Measurements from ENCODE around the gene EID1. TPM values are rescaled to one million over a fixed set of nuclear protein-coding genes. Genes with fewer than 3 reads are reported as not detected.

The EID1 gene
- total RNA-seq, result 100 to 1,000 TPM; 110 to 146 (median 135) TPM

- intact Hi-C loops (cut with DNase I; ENCODE audit: low total_unique reads) (loop anchor here (2.0 to 5.0 kb wide), 3 partner anchors 85 to 279 kb away; partner anchors contain the start of genes COPS2, SECISBP2L and SHC4), in situ Hi-C loops (cut with MboI; ENCODE audit: low sequenced_read_pairs in 4 of 4) (no loop called here)
- Histone ChIP-seq H3K27me3 (no peaks in the 10 kb centered on the region), H3K36me3 (no peaks in the 10 kb centered on the region), H3K9me3 (no peaks in the 10 kb centered on the region), H3K4me1 (peaks cover 18 to 19% of the 10 kb centered on the region in 2 donors), H3K4me3 (peak within 1 kb of the TSS; percentile 74 to 87 (median 81)), H3K27ac (peak within 1 kb of the TSS; percentile 79 to 87 (median 83))
- peak; percentile 49 to 50 for TF ChIP-seq POLR2A (IDR thresholded peaks at IDR 0.05)
- no peak for TF ChIP-seq CTCF (IDR thresholded peaks at IDR 0.05 in 4 of 5, conservative IDR thresholded peaks at IDR 0.05 in 1 of 5)
- DNase-seq (peak; percentile 79 to 89), ATAC-seq (peak; percentile 98 to 99)
Measured at GRCh38 chr15:48877630-48878595, at the start of gene EID1. EID1 (plus strand) TSS chr15:48878134; CDS start chr15:48878177, 43 bp downstream.

GRCh38 chr15:48828471-48828870 lies 49.5 kb upstream of the EID1 start:
- no peak for DNase-seq
- no peaks in the 10 kb centered on the region for H3K36me3 ChIP-seq
- TF ChIP-seq POLR2A (IDR thresholded peaks at IDR 0.05), result no peak
- no peak for TF ChIP-seq CTCF (IDR thresholded peaks at IDR 0.05 in 4 of 5, conservative IDR thresholded peaks at IDR 0.05 in 1 of 5)
- H3K4me3 ChIP-seq, result no peak overlapping the region
- no peaks in the 10 kb centered on the region for H3K9me3 ChIP-seq
- no peak overlapping the region for H3K27ac ChIP-seq
- no peak for ATAC-seq
- in situ Hi-C loops (cut with MboI; ENCODE audit: low sequenced_read_pairs in 4 of 4), result no loop called here
- intact Hi-C loops (cut with DNase I; ENCODE audit: low total_unique reads), result no loop called here
- H3K27me3 ChIP-seq, result no peaks in the 10 kb centered on the region
- no peaks in the 10 kb centered on the region for H3K4me1 ChIP-seq

- TF ChIP-seq POLR2A (IDR thresholded peaks at IDR 0.05), result no peak
- TF ChIP-seq CTCF (IDR thresholded peaks at IDR 0.05 in 4 of 5, conservative IDR thresholded peaks at IDR 0.05 in 1 of 5), result no peak
- no peak for ATAC-seq
- Histone ChIP-seq H3K27ac (no peak overlapping the region), H3K4me3 (no peak overlapping the region), H3K36me3 (no peaks in the 10 kb centered on the region), H3K4me1 (no peaks in the 10 kb centered on the region), H3K9me3 (no peaks in the 10 kb centered on the region), H3K27me3 (no peaks in the 10 kb centered on the region)
- intact Hi-C loops (cut with DNase I; ENCODE audit: low total_unique reads), result no loop called here
- DNase-seq, result no peak
- in situ Hi-C loops (cut with MboI; ENCODE audit: low sequenced_read_pairs in 4 of 4), result no loop called here
Measured at GRCh38 chr15:48828906-48829305, 49.0 kb upstream of the EID1 start.

- H3K27ac ChIP-seq, result no peak overlapping the region
- no peaks in the 10 kb centered on the region for H3K9me3 ChIP-seq
- TF ChIP-seq CTCF (IDR thresholded peaks at IDR 0.05 in 4 of 5, conservative IDR thresholded peaks at IDR 0.05 in 1 of 5), result no peak
- no peak for TF ChIP-seq POLR2A (IDR thresholded peaks at IDR 0.05)
- no peaks in the 10 kb centered on the region for H3K4me1 ChIP-seq
- in situ Hi-C loops (cut with MboI; ENCODE audit: low sequenced_read_pairs in 4 of 4), result no loop called here
- H3K36me3 ChIP-seq, result no peaks in the 10 kb centered on the region
- intact Hi-C loops (cut with DNase I; ENCODE audit: low total_unique reads), result no loop called here
- H3K4me3 ChIP-seq, result no peak overlapping the region
- H3K27me3 ChIP-seq, result no peaks in the 10 kb centered on the region
- ATAC-seq, result no peak
- DNase-seq, result no peak
Measured at GRCh38 chr15:48832648-48833047, 45.3 kb upstream of the EID1 start.
